ENCODE data around the gene LSAMP.

DNA sequence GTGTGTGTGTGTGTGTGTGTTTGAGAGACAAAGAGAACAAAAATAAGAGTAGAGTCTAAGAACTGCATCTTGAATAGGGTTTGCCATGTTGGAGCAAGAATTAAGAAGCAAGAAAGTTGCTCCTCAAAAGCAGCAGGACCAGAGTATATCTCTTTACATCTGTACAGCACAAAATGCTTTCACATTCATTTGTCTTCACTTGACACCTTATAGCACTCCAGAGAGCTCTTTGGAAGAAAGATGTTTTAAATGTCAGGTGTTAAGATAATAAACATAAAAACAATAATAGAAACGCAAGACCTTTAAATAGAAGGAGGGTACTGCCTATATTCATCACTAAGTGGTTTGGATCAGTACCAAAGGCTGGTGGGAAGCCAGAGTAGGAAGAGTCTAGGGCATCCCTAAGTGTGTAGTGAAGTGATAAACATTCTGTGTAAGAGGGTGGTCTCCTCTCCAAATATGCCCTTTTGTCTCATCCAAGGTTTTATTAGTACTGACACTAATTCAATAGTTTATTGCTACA is 19.1 kb upstream of the LSAMP start:
- TF ChIP-seq, protein P1, sequence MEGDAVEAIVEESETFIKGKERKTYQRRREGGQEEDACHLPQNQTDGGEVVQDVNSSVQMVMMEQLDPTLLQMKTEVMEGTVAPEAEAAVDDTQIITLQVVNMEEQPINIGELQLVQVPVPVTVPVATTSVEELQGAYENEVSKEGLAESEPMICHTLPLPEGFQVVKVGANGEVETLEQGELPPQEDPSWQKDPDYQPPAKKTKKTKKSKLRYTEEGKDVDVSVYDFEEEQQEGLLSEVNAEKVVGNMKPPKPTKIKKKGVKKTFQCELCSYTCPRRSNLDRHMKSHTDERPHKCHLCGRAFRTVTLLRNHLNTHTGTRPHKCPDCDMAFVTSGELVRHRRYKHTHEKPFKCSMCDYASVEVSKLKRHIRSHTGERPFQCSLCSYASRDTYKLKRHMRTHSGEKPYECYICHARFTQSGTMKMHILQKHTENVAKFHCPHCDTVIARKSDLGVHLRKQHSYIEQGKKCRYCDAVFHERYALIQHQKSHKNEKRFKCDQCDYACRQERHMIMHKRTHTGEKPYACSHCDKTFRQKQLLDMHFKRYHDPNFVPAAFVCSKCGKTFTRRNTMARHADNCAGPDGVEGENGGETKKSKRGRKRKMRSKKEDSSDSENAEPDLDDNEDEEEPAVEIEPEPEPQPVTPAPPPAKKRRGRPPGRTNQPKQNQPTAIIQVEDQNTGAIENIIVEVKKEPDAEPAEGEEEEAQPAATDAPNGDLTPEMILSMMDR (IDR thresholded peaks at IDR 0.05; ENCODE audit: insufficient read depth, low read length, poor library complexity, severe bottlenecking): no peak
- TF ChIP-seq EZH2phosphoT487 (conservative IDR thresholded peaks at IDR 0.05; ENCODE audit: low read length): no peak
